UCSD-AML1 (cell line): ENCODE measurements around the gene RNASEH2B.

ENCODE experiments used
- DNase-seq: peaks from one replicate; lab custom pipeline; 2025; ENCODE audit not compliant: unreplicated experiment; lab: John Stamatoyannopoulos, UW

The RNASEH2B gene

GRCh38 chr13:50991579-50992521, 82.3 kb downstream of the RNASEH2B start:
- no peak for DNase-seq

- no peak for DNase-seq
These were observed 83.8 kb downstream of the RNASEH2B start for GRCh38 chr13:50993371-50993770.

- DNase-seq = no peak
These were observed 84.3 kb downstream of the RNASEH2B start for GRCh38 chr13:50993934-50994333.

GRCh38 chr13:50994651-50995050, 85.1 kb downstream of the RNASEH2B start:
- DNase-seq = no peak

GRCh38 chr13:50995854-50996253, 86.3 kb downstream of the RNASEH2B start:
- DNase-seq = no peak

- no peak for DNase-seq
These were observed 88.7 kb downstream of the RNASEH2B start for GRCh38 chr13:50998326-50998725.

GRCh38 chr13:50999641-51000040, 90.0 kb downstream of the RNASEH2B start:
- no peak for DNase-seq

GRCh38 chr13:51000061-51000460, 90.5 kb downstream of the RNASEH2B start:
- no peak for DNase-seq

- no peak for DNase-seq
These were observed 91.1 kb downstream of the RNASEH2B start for GRCh38 chr13:51000571-51001260.

- DNase-seq = no peak
These were observed 91.7 kb downstream of the RNASEH2B start for GRCh38 chr13:51001335-51001734.

GRCh38 chr13:51002736-51003135, 93.1 kb downstream of the RNASEH2B start:
- DNase-seq = no peak

- DNase-seq = no peak
These were observed 94.1 kb downstream of the RNASEH2B start for GRCh38 chr13:51003642-51004041.

GRCh38 chr13:51004111-51004865, 94.7 kb downstream of the RNASEH2B start:
- DNase-seq = no peak

GRCh38 chr13:51004918-51005460, 95.4 kb downstream of the RNASEH2B start:
- DNase-seq = no peak

GRCh38 chr13:51005566-51005965, 96.0 kb downstream of the RNASEH2B start:
- DNase-seq = no peak
